Right ventricle myocardium superior (tissue), 1 donor: Measurements from ENCODE around the gene TMEM202. TPM values are rescaled to one million over a fixed set of nuclear protein-coding genes. Genes with fewer than 3 reads are reported as not detected.

ENCODE experiments used
- ATAC-seq: fragments of 200-7000 bp; cut with Tn5 transposase; one replicate; pipeline ENCODE4 v1.9.1; 2020; ENCODE audit warnings: mild to moderate bottlenecking; ENCODE audit not compliant: poor library complexity
- DNase-seq: peaks from one replicate; pipeline ENCODE4 v3.0.0-alpha.2; 2020
- intact Hi-C: fragments of 100-400 bp; cut with DNase I; formaldehyde crosslinking; loops from one replicate; pipeline ENCODE4 v1.11.2; 2022
- total RNA-seq: library from RNA; stranded (reverse); fragmentation: NEBNext Ultra II Directional; extraction: Animal tissue kit (Norgen Biotek cat#: 25700); gene quantifications from one replicate; pipeline ENCODE4 v1.2.1, GENCODE V29; 2021
- donor health status: DM: no; HTN: yes; CAD: no; lungs with severe emphysema.

Gene TMEM202
- total RNA-seq, 1 donor from 2014 or later = not detected

DNA sequence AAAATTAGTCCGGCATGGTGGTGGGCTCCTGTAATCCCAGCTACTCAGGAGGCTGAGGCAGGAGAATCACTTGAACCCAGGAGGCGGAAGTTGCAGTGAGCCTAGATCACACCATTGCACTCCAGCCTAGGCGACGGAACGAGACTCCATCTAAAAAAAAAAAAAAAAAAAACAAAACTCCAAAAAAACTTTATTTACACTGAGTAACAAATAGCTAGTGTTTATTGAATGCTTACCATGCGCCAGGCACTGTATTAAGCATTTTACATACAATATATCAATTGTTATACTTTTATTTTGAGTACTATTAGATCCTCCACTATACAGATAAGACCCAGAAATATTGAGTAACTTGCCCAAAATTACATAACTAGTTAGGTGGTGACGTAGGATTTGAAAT lies 58.6 kb downstream of the TMEM202 start:
- no peak for ATAC-seq
- intact Hi-C loops = no loop called here
- no peak for DNase-seq

Other genes starting within 250 kb of the TMEM202 start
- not detected for gene GRAMD2A, start 200.5 kb upstream of the TMEM202 start, total RNA-seq
- gene PKM, start 167.1 kb upstream of the TMEM202 start, total RNA-seq = 1,065 TPM
- gene PARP6, start 125.8 kb upstream of the TMEM202 start, total RNA-seq = 37.2 TPM
- 1.3 TPM for gene CELF6, start 78.1 kb upstream of the TMEM202 start, total RNA-seq
- 58.7 TPM for gene HEXA, start 22.3 kb upstream of the TMEM202 start, total RNA-seq
- 176 TPM for gene ARIH1, start 76.0 kb downstream of the TMEM202 start, total RNA-seq